Panc1 (cell line): ENCODE measurements around the gene SETDB1. TPM values are rescaled to one million over a fixed set of nuclear protein-coding genes. Genes with fewer than 3 reads are reported as not detected.
A peak's percentile ranks its signal among the peaks of the same experiment; 100 is the strongest.

Experiments used
- ATAC-seq: fragments of 200-7000 bp; cut with Tn5 transposase; 2 replicates; pipeline ENCODE4 v1.9.1; 2020; ENCODE audit warnings: mild to moderate bottlenecking, moderate library complexity
- BruUV-seq: library from RNA; stranded (reverse); fragments of 400-500 nt; replicated peaks from 2 replicates; lab custom pipeline; 2021; lab: Mats Ljungman, UMichigan
- CTCF ChIA-PET: fragments of 300-600 bp; sonication (Branson Sonifier 250); formaldehyde crosslinking; loops from one replicate; lab custom pipeline; 2022; ENCODE audit warnings: antibody characterized with exemption; lab: Charles Lee
- POLR2A ChIA-PET: fragments of 300-600 bp; sonication (Branson Sonifier 250); formaldehyde crosslinking; loops from one replicate; lab custom pipeline; 2022; ENCODE audit warnings: antibody characterized with exemption; lab: Charles Lee
- DNase-seq: peaks from one replicate; pipeline ENCODE4 v3.0.0-alpha.2; 2010; ENCODE audit warnings: low read depth, low spot score
- H3K27ac ChIP-seq: 2 replicates; pipeline ENCODE4 v1.5.1; 2011; ENCODE audit warnings: mild to moderate bottlenecking, low read length, inconsistent platforms
- H3K27me3 ChIP-seq: fragments of 200-500 bp; sonication (Bioruptor generic); 2 replicates; pipeline ENCODE4 v1.6.0; 2014; ENCODE audit warnings: low read length, inconsistent platforms; ENCODE audit not compliant: control insufficient read depth, insufficient read depth
- H3K36me3 ChIP-seq: fragments of 200-500 bp; sonication (Bioruptor generic); 2 replicates; pipeline ENCODE4 v1.5.1; 2014; ENCODE audit warnings: inconsistent platforms, mild to moderate bottlenecking, low read length, moderate library complexity; ENCODE audit not compliant: control insufficient read depth, insufficient read depth
- H3K4me1 ChIP-seq: 2 replicates; pipeline ENCODE4 v1.5.1; 2011; ENCODE audit warnings: inconsistent platforms, mild to moderate bottlenecking, low read length, moderate library complexity; ENCODE audit not compliant: control insufficient read depth, insufficient read depth
- H3K4me3 ChIP-seq, 2 experiments: 2 replicates each; pipeline ENCODE4 v1.5.1; 2011 to 2012; ENCODE audit warnings: low read depth in 2 of 2, low read length in 2 of 2, mild to moderate bottlenecking in 2 of 2, inconsistent platforms in 1 of 2, moderate library complexity in 1 of 2
- H3K9me3 ChIP-seq: fragments of 200-500 bp; sonication (Bioruptor generic); 2 replicates; pipeline ENCODE4 v1.5.1; 2014; ENCODE audit warnings: low read depth, mild to moderate bottlenecking, inconsistent platforms, low read length, moderate library complexity; ENCODE audit not compliant: control insufficient read depth, insufficient read depth
- CTCF ChIP-seq: fragments of 450-650 bp; IDR thresholded peaks from 2 replicates; pipeline ENCODE4 v1.5.1; 2017; ENCODE audit warnings: mild to moderate bottlenecking
- POLR2AphosphoS5 ChIP-seq: IDR thresholded peaks from 2 replicates; pipeline ENCODE4 v1.6.1; 2012; ENCODE audit warnings: mild to moderate bottlenecking, low read depth, low read length, moderate library complexity
- REST ChIP-seq, 2 experiments: IDR thresholded peaks; 2 replicates each; pipeline ENCODE4 v1.6.1; 2011 to 2012; ENCODE audit warnings: low read depth in 2 of 2, control low read depth in 1 of 2, low read length in 1 of 2, mild to moderate bottlenecking in 1 of 2, moderate library complexity in 1 of 2; ENCODE audit not compliant: insufficient read depth in 1 of 2
- SIN3A ChIP-seq: IDR thresholded peaks from 2 replicates; pipeline ENCODE4 v1.6.1; 2012; ENCODE audit warnings: low read depth, mild to moderate bottlenecking, low read length, moderate library complexity, borderline replicate concordance; ENCODE audit not compliant: insufficient read depth
- TCF7L2 ChIP-seq: IDR thresholded peaks from 2 replicates; pipeline ENCODE4 v1.6.1; 2011; ENCODE audit warnings: mild to moderate bottlenecking, low read depth, low read length, inconsistent platforms
- in situ Hi-C: cut with HindIII; loops from 2 replicates; pipeline ENCODE4 v1.10.0; 2016; ENCODE audit warnings: low sequenced_read_pairs, low pct_unique_long_range_greater_than_20kb
- intact Hi-C: fragments of 100-400 bp; cut with micrococcal nuclease; formaldehyde crosslinking; loops from one replicate; pipeline ENCODE4 v1.10.0; 2022; ENCODE audit not compliant: unreplicated experiment
- total RNA-seq: library from RNA; stranded (reverse); gene quantifications from one replicate; pipeline ENCODE4 v1.2.1, GENCODE V29; 2021; ENCODE audit not compliant: unreplicated experiment

The SETDB1 gene
- total RNA-seq, 1 experiment from 2014 or later, result 43.3 TPM

- intact Hi-C loops, result no loop called here
- CTCF ChIA-PET, result interaction anchor here (0.5 to 1.0 kb wide), 3 partner anchors 17 to 211 kb away, joined by 3 to 5 read pairs (median 3); partner anchors contain the start of gene MINDY1
- Histone ChIP-seq H3K27me3 (no peaks in the 10 kb centered on the region), H3K4me3 (peak overlapping the region; percentile 24 to 51), H3K9me3 (no peaks in the 10 kb centered on the region), H3K27ac (peak overlapping the region; percentile 98), H3K36me3 (no peaks in the 10 kb centered on the region), H3K4me1 (peaks cover 55% of the 10 kb centered on the region)
- no TSS peak for BruUV-seq
- TF ChIP-seq REST (IDR thresholded peaks at IDR 0.05; ENCODE audit: insufficient read depth in 1 of 2, low read depth in 2 of 2, low read length in 1 of 2) (no peak), CTCF (peak; percentile 100), POLR2AphosphoS5 (peak; percentile 46; the same call in 1 of the 2 replicates)
- POLR2A ChIA-PET, result interaction anchor here (0.7 kb wide), 1 partner anchor 27 kb away, joined by 5 read pairs; no protein-coding TSS in a partner anchor
- DNase-seq (peak; percentile 84), ATAC-seq (peak; percentile 66)
- in situ Hi-C loops, result no loop called here
Observed at GRCh38 chr1:150979092-150980056, 53.2 kb downstream of the SETDB1 start.

GRCh38 chr1:150981177-150981804, 55.1 kb downstream of the SETDB1 start:
- intact Hi-C loops, result no loop called here
- no peaks in the 10 kb centered on the region for H3K27me3 ChIP-seq
- H3K27ac ChIP-seq, result peak overlapping the region; percentile 55; the same call in 1 of the 2 replicates
- CTCF ChIA-PET, result interaction anchor here (0.9 kb wide), 1 partner anchor 15 kb away, joined by 6 read pairs; no protein-coding TSS in a partner anchor
- TF ChIP-seq TCF7L2 (no peak), CTCF (no peak), POLR2AphosphoS5 (no peak), SIN3A (no peak), REST (IDR thresholded peaks at IDR 0.05; ENCODE audit: insufficient read depth in 1 of 2, low read depth in 2 of 2, low read length in 1 of 2) (no peak)
- peaks cover 49% of the 10 kb centered on the region for H3K4me1 ChIP-seq
- no peaks in the 10 kb centered on the region for H3K9me3 ChIP-seq
- DNase-seq (no peak), ATAC-seq (no peak)
- in situ Hi-C loops, result no loop called here
- no peaks in the 10 kb centered on the region for H3K36me3 ChIP-seq
- no TSS peak for BruUV-seq
- POLR2A ChIA-PET, result no interaction called here
- no peak overlapping the region for H3K4me3 ChIP-seq
